Panc1 (cell line): ENCODE data around the gene GNB2. TPM values are rescaled to one million over a fixed set of nuclear protein-coding genes. Genes with fewer than 3 reads are reported as not detected.

Experiments used
- ATAC-seq: fragments of 200-7000 bp; cut with Tn5 transposase; 2 replicates; pipeline ENCODE4 v1.9.1; 2020; ENCODE audit warnings: mild to moderate bottlenecking, moderate library complexity
- BruUV-seq: library from RNA; stranded (reverse); fragments of 400-500 nt; replicated peaks from 2 replicates; lab custom pipeline; 2021; lab: Mats Ljungman, UMichigan
- CTCF ChIA-PET: fragments of 300-600 bp; sonication (Branson Sonifier 250); formaldehyde crosslinking; loops from one replicate; lab custom pipeline; 2022; ENCODE audit warnings: antibody characterized with exemption; lab: Charles Lee
- POLR2A ChIA-PET: fragments of 300-600 bp; sonication (Branson Sonifier 250); formaldehyde crosslinking; loops from one replicate; lab custom pipeline; 2022; ENCODE audit warnings: antibody characterized with exemption; lab: Charles Lee
- DNase-seq: peaks from one replicate; pipeline ENCODE4 v3.0.0-alpha.2; 2010; ENCODE audit warnings: low read depth, low spot score
- H3K27ac ChIP-seq: 2 replicates; pipeline ENCODE4 v1.5.1; 2011; ENCODE audit warnings: mild to moderate bottlenecking, low read length, inconsistent platforms
- H3K27me3 ChIP-seq: fragments of 200-500 bp; sonication (Bioruptor generic); 2 replicates; pipeline ENCODE4 v1.6.0; 2014; ENCODE audit warnings: low read length, inconsistent platforms; ENCODE audit not compliant: control insufficient read depth, insufficient read depth
- H3K36me3 ChIP-seq: fragments of 200-500 bp; sonication (Bioruptor generic); 2 replicates; pipeline ENCODE4 v1.5.1; 2014; ENCODE audit warnings: inconsistent platforms, mild to moderate bottlenecking, low read length, moderate library complexity; ENCODE audit not compliant: control insufficient read depth, insufficient read depth
- H3K4me1 ChIP-seq: 2 replicates; pipeline ENCODE4 v1.5.1; 2011; ENCODE audit warnings: inconsistent platforms, mild to moderate bottlenecking, low read length, moderate library complexity; ENCODE audit not compliant: control insufficient read depth, insufficient read depth
- H3K4me3 ChIP-seq, 2 experiments: 2 replicates each; pipeline ENCODE4 v1.5.1; 2011 to 2012; ENCODE audit warnings: low read depth in 2 of 2, low read length in 2 of 2, mild to moderate bottlenecking in 2 of 2, inconsistent platforms in 1 of 2, moderate library complexity in 1 of 2
- H3K9me3 ChIP-seq: fragments of 200-500 bp; sonication (Bioruptor generic); 2 replicates; pipeline ENCODE4 v1.5.1; 2014; ENCODE audit warnings: low read depth, mild to moderate bottlenecking, inconsistent platforms, low read length, moderate library complexity; ENCODE audit not compliant: control insufficient read depth, insufficient read depth
- POLR2AphosphoS5 ChIP-seq: IDR thresholded peaks from 2 replicates; pipeline ENCODE4 v1.6.1; 2012; ENCODE audit warnings: mild to moderate bottlenecking, low read depth, low read length, moderate library complexity
- REST ChIP-seq, 2 experiments: IDR thresholded peaks; 2 replicates each; pipeline ENCODE4 v1.6.1; 2011 to 2012; ENCODE audit warnings: low read depth in 2 of 2, control low read depth in 1 of 2, low read length in 1 of 2, mild to moderate bottlenecking in 1 of 2, moderate library complexity in 1 of 2; ENCODE audit not compliant: insufficient read depth in 1 of 2
- SIN3A ChIP-seq: IDR thresholded peaks from 2 replicates; pipeline ENCODE4 v1.6.1; 2012; ENCODE audit warnings: low read depth, mild to moderate bottlenecking, low read length, moderate library complexity, borderline replicate concordance; ENCODE audit not compliant: insufficient read depth
- TCF7L2 ChIP-seq: IDR thresholded peaks from 2 replicates; pipeline ENCODE4 v1.6.1; 2011; ENCODE audit warnings: mild to moderate bottlenecking, low read depth, low read length, inconsistent platforms
- in situ Hi-C: cut with HindIII; loops from 2 replicates; pipeline ENCODE4 v1.10.0; 2016; ENCODE audit warnings: low sequenced_read_pairs, low pct_unique_long_range_greater_than_20kb
- intact Hi-C: fragments of 100-400 bp; cut with micrococcal nuclease; formaldehyde crosslinking; loops from one replicate; pipeline ENCODE4 v1.10.0; 2022; ENCODE audit not compliant: unreplicated experiment
- total RNA-seq: library from RNA; stranded (reverse); gene quantifications from one replicate; pipeline ENCODE4 v1.2.1, GENCODE V29; 2021; ENCODE audit not compliant: unreplicated experiment
- TF ChIP-seq, protein P1 (sequence below): fragments of 450-650 bp; IDR thresholded peaks from 2 replicates; pipeline ENCODE4 v1.5.1; 2017; ENCODE audit warnings: mild to moderate bottlenecking

The GNB2 gene
- total RNA-seq, 1 experiment from 2014 or later: 289 TPM

GRCh38 chr7:100679927-100680575, 6.5 kb downstream of the GNB2 start:
- TF ChIP-seq POLR2AphosphoS5 (no peak; the same call in 1 of the 2 replicates), REST (IDR thresholded peaks at IDR 0.05; ENCODE audit: insufficient read depth in 1 of 2, low read depth in 2 of 2, low read length in 1 of 2) (no peak), SIN3A (no peak), TCF7L2 (no peak)
- TF ChIP-seq, protein P1, sequence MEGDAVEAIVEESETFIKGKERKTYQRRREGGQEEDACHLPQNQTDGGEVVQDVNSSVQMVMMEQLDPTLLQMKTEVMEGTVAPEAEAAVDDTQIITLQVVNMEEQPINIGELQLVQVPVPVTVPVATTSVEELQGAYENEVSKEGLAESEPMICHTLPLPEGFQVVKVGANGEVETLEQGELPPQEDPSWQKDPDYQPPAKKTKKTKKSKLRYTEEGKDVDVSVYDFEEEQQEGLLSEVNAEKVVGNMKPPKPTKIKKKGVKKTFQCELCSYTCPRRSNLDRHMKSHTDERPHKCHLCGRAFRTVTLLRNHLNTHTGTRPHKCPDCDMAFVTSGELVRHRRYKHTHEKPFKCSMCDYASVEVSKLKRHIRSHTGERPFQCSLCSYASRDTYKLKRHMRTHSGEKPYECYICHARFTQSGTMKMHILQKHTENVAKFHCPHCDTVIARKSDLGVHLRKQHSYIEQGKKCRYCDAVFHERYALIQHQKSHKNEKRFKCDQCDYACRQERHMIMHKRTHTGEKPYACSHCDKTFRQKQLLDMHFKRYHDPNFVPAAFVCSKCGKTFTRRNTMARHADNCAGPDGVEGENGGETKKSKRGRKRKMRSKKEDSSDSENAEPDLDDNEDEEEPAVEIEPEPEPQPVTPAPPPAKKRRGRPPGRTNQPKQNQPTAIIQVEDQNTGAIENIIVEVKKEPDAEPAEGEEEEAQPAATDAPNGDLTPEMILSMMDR: no peak
- Histone ChIP-seq H3K27ac (peak overlapping the region; percentile 75), H3K9me3 (no peaks in the 10 kb centered on the region), H3K4me1 (peaks cover 57% of the 10 kb centered on the region), H3K36me3 (no peaks in the 10 kb centered on the region; the same call in 1 of the 2 replicates), H3K4me3 (no peak overlapping the region), H3K27me3 (no peaks in the 10 kb centered on the region)
- ChIA-PET POLR2A (interaction anchor here (0.5 to 0.7 kb wide), 2 partner anchors 28 to 211 kb away, joined by 3 to 6 read pairs; no protein-coding TSS in a partner anchor), CTCF (interaction anchor here (0.6 to 1.4 kb wide), 3 partner anchors 35 to 67 kb away, joined by 3 to 8 read pairs (median 6); no protein-coding TSS in a partner anchor)
- intact Hi-C loops (loop anchor here (10.0 kb wide), 1 partner anchor 45 kb away; no protein-coding TSS in a partner anchor), in situ Hi-C loops (no loop called here)
- DNase-seq (no peak), ATAC-seq (peak; percentile 31)
- BruUV-seq: no TSS peak

DNA sequence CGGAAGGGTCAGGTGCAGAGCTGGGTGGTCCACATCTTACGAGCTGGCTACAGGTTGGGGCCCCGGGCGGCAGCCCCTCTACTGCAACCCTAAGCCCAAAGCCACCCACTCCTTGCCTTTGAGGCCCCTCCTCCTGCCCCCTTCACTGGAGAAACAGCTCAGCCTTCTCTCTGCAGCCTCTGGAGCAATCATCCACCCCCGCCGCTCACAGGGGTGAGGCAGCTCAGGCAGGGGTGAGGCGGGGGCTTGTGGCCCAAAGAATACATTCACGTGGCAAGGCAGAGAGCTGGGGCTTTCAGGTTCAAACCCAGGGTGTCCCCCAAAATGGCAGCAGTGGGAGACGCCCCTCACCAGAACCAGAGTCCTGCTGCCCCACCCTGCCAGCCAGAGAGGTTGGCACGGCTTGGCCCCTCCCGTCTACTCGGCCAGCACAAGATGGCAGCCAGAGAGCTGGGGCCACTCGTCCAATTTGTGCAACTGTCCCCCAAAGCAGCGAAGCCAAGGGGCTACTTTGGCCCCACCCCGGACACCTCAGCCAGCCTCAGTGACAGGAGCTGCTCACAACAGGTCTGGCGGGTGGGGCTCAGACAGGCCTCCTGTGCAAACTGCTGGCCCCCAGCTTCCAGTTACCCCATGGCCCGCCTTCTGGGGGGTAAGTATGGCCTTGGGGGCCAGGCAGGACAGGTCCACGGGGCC, 7.2 kb downstream of the GNB2 start:
- H3K27me3 ChIP-seq: no peaks in the 10 kb centered on the region

More for the DNA sequence above, 7.2 kb downstream of the GNB2 start:
- DNase-seq (no peak), ATAC-seq (peak; percentile 35; the same call in 1 of the 2 replicates)
- ChIA-PET POLR2A (interaction anchor here (0.5 to 0.7 kb wide), 2 partner anchors 27 to 211 kb away, joined by 3 to 6 read pairs; no protein-coding TSS in a partner anchor), CTCF (interaction anchor here (0.7 to 1.4 kb wide), 3 partner anchors 11 to 68 kb away, joined by 3 to 8 read pairs (median 5); no protein-coding TSS in a partner anchor)
- peak; percentile 71 for TF ChIP-seq POLR2AphosphoS5
- TF ChIP-seq TCF7L2: no peak
- Histone ChIP-seq H3K4me3 (no peak overlapping the region), H3K9me3 (no peaks in the 10 kb centered on the region), H3K27ac (peak overlapping the region; percentile 75), H3K4me1 (peaks cover 57% of the 10 kb centered on the region), H3K36me3 (no peaks in the 10 kb centered on the region; the same call in 1 of the 2 replicates)
- intact Hi-C loops: loop anchor here (10.0 kb wide), 1 partner anchor 46 kb away; no protein-coding TSS in a partner anchor
- BruUV-seq: TSS peak; percentile 70
- in situ Hi-C loops: no loop called here
